Measurements from ENCODE around the gene SSR3.

DNA sequence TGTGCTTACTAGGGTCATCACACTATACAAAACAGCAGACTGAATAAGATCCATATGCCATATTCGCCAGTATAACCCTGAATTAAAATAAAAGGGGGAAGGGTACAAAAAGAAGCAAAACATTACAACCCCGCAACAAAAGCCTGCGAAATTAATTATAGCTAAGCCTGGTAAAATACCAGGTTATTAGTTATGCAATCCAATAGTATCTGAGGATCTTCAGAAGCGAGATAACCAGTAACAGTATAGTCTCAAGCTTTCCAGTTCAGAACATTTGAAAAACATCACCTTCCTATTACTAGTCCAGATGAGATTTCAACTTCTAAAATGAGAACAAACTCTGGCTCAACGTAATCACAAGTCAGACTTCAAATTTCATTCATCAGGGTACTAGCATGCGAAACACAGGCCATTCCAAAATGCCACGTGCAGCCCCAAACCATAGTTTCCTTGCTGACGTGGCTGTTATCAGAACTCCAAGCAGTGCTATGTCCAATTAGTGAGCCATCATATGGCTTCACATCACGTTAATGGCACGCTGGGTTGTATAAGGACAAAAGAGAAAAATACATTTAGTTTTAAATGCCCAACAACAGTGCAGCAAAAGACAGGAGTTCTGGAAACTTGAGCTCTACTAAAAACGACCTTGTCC is 1.1 kb downstream of the SSR3 start:
- no peak for TF ChIP-seq POLR2AphosphoS5 (IDR thresholded peaks at IDR 0.05; ENCODE audit: low read depth, low read length)
- no peak for TF ChIP-seq TAF1 (IDR thresholded peaks at IDR 0.05; ENCODE audit: borderline replicate concordance, insufficient read depth, low read length)
- TF ChIP-seq, protein P1, sequence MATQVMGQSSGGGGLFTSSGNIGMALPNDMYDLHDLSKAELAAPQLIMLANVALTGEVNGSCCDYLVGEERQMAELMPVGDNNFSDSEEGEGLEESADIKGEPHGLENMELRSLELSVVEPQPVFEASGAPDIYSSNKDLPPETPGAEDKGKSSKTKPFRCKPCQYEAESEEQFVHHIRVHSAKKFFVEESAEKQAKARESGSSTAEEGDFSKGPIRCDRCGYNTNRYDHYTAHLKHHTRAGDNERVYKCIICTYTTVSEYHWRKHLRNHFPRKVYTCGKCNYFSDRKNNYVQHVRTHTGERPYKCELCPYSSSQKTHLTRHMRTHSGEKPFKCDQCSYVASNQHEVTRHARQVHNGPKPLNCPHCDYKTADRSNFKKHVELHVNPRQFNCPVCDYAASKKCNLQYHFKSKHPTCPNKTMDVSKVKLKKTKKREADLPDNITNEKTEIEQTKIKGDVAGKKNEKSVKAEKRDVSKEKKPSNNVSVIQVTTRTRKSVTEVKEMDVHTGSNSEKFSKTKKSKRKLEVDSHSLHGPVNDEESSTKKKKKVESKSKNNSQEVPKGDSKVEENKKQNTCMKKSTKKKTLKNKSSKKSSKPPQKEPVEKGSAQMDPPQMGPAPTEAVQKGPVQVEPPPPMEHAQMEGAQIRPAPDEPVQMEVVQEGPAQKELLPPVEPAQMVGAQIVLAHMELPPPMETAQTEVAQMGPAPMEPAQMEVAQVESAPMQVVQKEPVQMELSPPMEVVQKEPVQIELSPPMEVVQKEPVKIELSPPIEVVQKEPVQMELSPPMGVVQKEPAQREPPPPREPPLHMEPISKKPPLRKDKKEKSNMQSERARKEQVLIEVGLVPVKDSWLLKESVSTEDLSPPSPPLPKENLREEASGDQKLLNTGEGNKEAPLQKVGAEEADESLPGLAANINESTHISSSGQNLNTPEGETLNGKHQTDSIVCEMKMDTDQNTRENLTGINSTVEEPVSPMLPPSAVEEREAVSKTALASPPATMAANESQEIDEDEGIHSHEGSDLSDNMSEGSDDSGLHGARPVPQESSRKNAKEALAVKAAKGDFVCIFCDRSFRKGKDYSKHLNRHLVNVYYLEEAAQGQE (IDR thresholded peaks at IDR 0.05; ENCODE audit: insufficient read depth in 1 of 2, low read depth in 2 of 2, low read length in 2 of 2), result no peak
- TF ChIP-seq SIN3A (IDR thresholded peaks at IDR 0.05; ENCODE audit: borderline replicate concordance, insufficient read depth, low read length), result no peak
